ENCODE results near the gene POGK. TPM values are rescaled to one million over a fixed set of nuclear protein-coding genes. Genes with fewer than 3 reads are reported as not detected.

POGK gene
- total and polyA plus RNA-seq, 2 experiments from 2014 or later = 10.9 to 31.4 TPM

- Mint-ChIP-seq H3K4me3 (no peak overlapping the region), H3K36me3 (ENCODE audit: low read depth) (no peaks in the 10 kb centered on the region; the same call in 2 of the 3 replicates), H3K9me3 (peaks cover 17% of the 10 kb centered on the region), H3K27me3 (ENCODE audit: insufficient read depth, low read depth, poor library complexity) (no peaks in the 10 kb centered on the region), H3K4me1 (no peaks in the 10 kb centered on the region), H3K27ac (no peak overlapping the region)
- Histone ChIP-seq H3K9me2 (ENCODE audit: insufficient read depth) (peaks cover 8% of the 10 kb centered on the region; the same call in 1 of the 2 replicates), H3F3A (replicated peaks; ENCODE audit: low read depth) (no peaks in the 10 kb centered on the region), H3K79me2 (replicated peaks; ENCODE audit: insufficient read depth) (no peaks in the 10 kb centered on the region), H3K27me3 (ENCODE audit: insufficient read depth) (no peaks in the 10 kb centered on the region), H3K4me3 (no peak overlapping the region), H3K36me3 (ENCODE audit: insufficient read depth) (no peaks in the 10 kb centered on the region), H3K4me1 (ENCODE audit: insufficient read depth) (no peaks in the 10 kb centered on the region), H3K4me2 (no peak overlapping the region), H4K20me1 (replicated peaks; ENCODE audit: insufficient read depth) (no peaks in the 10 kb centered on the region), H2AFZ (peak overlapping the region; percentile 7; the same call in 1 of the 2 replicates), H3K27ac (ENCODE audit: low read depth) (no peak overlapping the region)
- no peak for TF ChIP-seq CREB1 (CRISPR knock-in tag; IDR thresholded peaks at IDR 0.05; ENCODE audit: low read depth)
- peak; percentile 61 to 66 for TF ChIP-seq CTCF (conservative IDR thresholded peaks at IDR 0.05; ENCODE audit: low read depth in 2 of 2)
- peak; percentile 63 for DNase-seq (ENCODE audit: low spot score)
- peak; percentile 98 for ATAC-seq
Observed at GRCh38 chr1:166822385-166822784, 16.9 kb upstream of the POGK start.

- Histone ChIP-seq H3K9me2 (ENCODE audit: insufficient read depth) (peaks cover 9% of the 10 kb centered on the region; the same call in 1 of the 2 replicates), H3K4me1 (ENCODE audit: insufficient read depth) (no peaks in the 10 kb centered on the region), H2AFZ (no peak overlapping the region), H3K79me2 (replicated peaks; ENCODE audit: insufficient read depth) (no peaks in the 10 kb centered on the region), H3F3A (replicated peaks; ENCODE audit: low read depth) (no peaks in the 10 kb centered on the region), H3K27ac (ENCODE audit: low read depth) (no peak overlapping the region), H3K36me3 (ENCODE audit: insufficient read depth) (no peaks in the 10 kb centered on the region), H3K27me3 (ENCODE audit: insufficient read depth) (no peaks in the 10 kb centered on the region), H3K4me3 (no peak overlapping the region), H4K20me1 (replicated peaks; ENCODE audit: insufficient read depth) (no peaks in the 10 kb centered on the region), H3K4me2 (no peak overlapping the region)
- no peak for ATAC-seq
- DNase-seq (ENCODE audit: low spot score) = no peak
- H3K27me3 Mint-ChIP-seq (ENCODE audit: insufficient read depth, low read depth, poor library complexity) = peaks cover 2% of the 10 kb centered on the region
- no peak overlapping the region for H3K27ac Mint-ChIP-seq
- no peak overlapping the region for H3K4me3 Mint-ChIP-seq
- H3K9me3 Mint-ChIP-seq = peaks cover 46% of the 10 kb centered on the region
- H3K36me3 Mint-ChIP-seq (ENCODE audit: low read depth) = peaks cover 22% of the 10 kb centered on the region
- no peaks in the 10 kb centered on the region for H3K4me1 Mint-ChIP-seq
- no peak for TF ChIP-seq STAT1 (IDR thresholded peaks at IDR 0.05; ENCODE audit: unreplicated experiment)
- TF ChIP-seq EZH2phosphoT487 (IDR thresholded peaks at IDR 0.05; ENCODE audit: unreplicated experiment) = no peak
- TF ChIP-seq POLR2AphosphoS5 (IDR thresholded peaks at IDR 0.05; ENCODE audit: low read depth) = no peak
- TF ChIP-seq CREB1 (CRISPR knock-in tag; IDR thresholded peaks at IDR 0.05; ENCODE audit: low read depth) = no peak
- no peak for TF ChIP-seq ZNF331 (CRISPR knock-in tag; IDR thresholded peaks at IDR 0.05; ENCODE audit: low read depth)
- no peak for TF ChIP-seq NANOG (IDR thresholded peaks at IDR 0.05; ENCODE audit: borderline replicate concordance)
- TF ChIP-seq EZH2 (IDR thresholded peaks at IDR 0.05; ENCODE audit: low read depth, unreplicated experiment) = no peak
- TF ChIP-seq CTCF (conservative IDR thresholded peaks at IDR 0.05; ENCODE audit: low read depth in 2 of 2) = no peak
- TF ChIP-seq REST (IDR thresholded peaks at IDR 0.05; ENCODE audit: unreplicated experiment) = no peak
- TF ChIP-seq JUNB (IDR thresholded peaks at IDR 0.05; ENCODE audit: unreplicated experiment) = no peak
- no peak for TF ChIP-seq ZNF114 (CRISPR knock-in tag; IDR thresholded peaks at IDR 0.05)
Observed at GRCh38 chr1:166827426-166827825, 11.8 kb upstream of the POGK start.
